Hematopoietic multipotent progenitor cell (in vitro differentiated cells): Measurements from ENCODE around the gene TMEM119. TPM values are rescaled to one million over a fixed set of nuclear protein-coding genes. Genes with fewer than 3 reads are reported as not detected.
"Not testable (repeated sequence)": the region's sequence is repeated elsewhere in the genome, so short reads cannot be mapped to it uniquely, and the experiment has no call there.

ENCODE experiments used
- DNase-seq, 3 donors: peaks; one replicate each; pipeline ENCODE4 v3.0.0-alpha.2; 2011 to 2015; ENCODE audit warnings: low read depth in 2 of 3, low spot score in 2 of 3
- total RNA-seq: library from RNA; depleted of rRNA; stranded (reverse); fragments of >200 nt; gene quantifications from one replicate; pipeline ENCODE4 v1.2.3, GENCODE V29; 2012

The TMEM119 gene
- total RNA-seq, 1 donor: under 0.01 TPM

- DNase-seq: no peak
Measured at GRCh38 chr12:108589028-108589839, 8.7 kb downstream of the TMEM119 start.

DNA sequence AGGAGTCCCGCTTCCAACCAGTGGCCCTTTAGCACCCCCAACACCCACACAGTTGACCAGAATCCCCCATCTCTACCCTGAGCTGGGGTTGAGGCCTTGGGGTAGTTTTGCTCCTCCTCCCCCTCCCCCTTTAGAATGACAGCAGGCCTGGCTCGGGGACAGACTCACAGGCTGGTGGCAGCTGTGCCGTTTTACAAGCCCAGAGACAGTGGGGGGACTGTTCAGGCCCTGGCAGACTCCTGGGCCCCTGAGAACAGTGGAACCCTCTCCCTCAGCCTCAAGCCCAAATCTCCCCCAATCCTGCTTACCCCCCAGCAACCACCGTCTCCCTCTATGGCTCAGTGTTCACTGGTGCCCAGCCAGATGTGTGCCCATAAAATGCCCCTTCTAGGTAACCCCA, 10.1 kb downstream of the TMEM119 start:
- no peak for DNase-seq

DNA sequence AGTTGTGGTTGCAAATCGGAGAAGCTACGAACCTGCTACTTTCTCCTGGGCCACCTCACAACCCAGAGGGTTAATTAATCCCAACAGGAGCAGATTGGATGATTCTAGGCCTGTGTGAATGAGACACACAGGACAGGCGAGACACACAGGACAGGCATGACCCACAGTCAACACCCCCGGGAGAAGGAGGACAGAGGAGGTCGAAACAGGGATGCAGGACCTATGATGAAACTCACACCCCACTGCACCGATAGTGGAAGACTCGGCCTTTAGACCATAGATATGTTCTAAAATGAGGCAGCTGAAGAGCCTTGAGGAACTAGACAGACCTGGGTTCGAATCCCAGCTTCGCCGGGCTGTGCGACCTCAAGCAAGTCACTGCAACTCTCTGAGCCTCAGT, 11.6 kb downstream of the TMEM119 start:
- no peak for DNase-seq

GRCh38 chr12:108585864-108586263, 12.0 kb downstream of the TMEM119 start:
- no peak for DNase-seq

GRCh38 chr12:108584456-108585065, 13.3 kb downstream of the TMEM119 start:
- no peak for DNase-seq

DNA sequence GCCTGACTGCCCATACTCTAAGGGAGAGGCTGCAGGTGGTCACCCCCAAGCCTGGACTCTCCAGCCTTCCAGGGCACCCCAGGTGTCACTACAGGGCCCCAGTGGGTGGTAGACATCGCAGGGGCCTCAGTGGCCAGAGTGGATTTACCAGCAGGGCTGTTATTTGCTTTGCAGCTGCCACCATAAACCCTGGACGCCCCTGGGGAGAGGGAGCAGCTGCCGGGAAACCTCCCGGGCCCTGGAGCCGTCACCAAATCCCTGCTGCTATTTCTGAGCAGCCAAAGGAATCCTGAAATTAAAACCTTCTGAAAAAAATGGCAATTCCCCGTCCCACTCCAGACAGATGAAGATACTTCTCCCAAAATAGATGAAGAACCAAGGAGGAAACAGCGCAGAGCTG, 13.9 kb downstream of the TMEM119 start:
- no peak for DNase-seq

DNA sequence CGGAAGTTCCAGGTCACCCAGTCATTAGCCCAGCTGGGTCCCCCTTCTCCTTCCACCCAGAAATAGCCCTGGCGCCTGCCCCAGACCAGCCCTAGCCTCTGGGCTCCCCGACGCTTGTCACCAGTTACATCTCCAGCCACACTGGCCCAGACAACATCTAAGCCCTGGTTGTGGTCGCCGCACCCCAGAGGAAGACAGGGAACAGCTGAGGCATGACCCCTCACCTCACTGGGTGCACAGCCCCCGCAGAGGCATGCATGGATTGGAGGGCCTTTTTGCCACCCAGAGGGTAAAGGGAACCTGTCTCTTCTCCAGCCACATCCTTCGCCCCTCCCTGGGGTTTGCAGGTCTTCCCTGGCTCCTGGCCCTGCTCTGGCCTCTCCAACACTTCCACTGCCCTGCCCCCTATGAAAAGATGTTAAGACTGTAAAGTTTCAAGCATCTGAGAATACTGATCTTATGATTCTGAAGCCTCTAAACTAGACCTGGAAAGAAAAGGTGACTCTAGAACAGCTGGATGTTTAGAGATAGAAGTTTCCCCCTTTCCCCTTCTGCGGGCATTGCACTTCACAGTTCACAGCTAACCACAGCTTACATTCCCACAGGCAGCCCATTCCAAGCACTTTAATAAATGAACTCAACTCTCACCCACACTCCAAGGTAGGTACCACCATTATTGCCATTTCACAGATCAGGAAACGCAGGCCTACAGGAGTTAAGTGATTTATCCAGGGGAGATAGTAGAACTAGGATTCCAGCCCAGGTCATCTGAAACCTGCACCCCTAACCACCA, 14.7 kb downstream of the TMEM119 start:
- DNase-seq: no peak

GRCh38 chr12:108582509-108582908, 15.4 kb downstream of the TMEM119 start:
- no peak for DNase-seq

DNA sequence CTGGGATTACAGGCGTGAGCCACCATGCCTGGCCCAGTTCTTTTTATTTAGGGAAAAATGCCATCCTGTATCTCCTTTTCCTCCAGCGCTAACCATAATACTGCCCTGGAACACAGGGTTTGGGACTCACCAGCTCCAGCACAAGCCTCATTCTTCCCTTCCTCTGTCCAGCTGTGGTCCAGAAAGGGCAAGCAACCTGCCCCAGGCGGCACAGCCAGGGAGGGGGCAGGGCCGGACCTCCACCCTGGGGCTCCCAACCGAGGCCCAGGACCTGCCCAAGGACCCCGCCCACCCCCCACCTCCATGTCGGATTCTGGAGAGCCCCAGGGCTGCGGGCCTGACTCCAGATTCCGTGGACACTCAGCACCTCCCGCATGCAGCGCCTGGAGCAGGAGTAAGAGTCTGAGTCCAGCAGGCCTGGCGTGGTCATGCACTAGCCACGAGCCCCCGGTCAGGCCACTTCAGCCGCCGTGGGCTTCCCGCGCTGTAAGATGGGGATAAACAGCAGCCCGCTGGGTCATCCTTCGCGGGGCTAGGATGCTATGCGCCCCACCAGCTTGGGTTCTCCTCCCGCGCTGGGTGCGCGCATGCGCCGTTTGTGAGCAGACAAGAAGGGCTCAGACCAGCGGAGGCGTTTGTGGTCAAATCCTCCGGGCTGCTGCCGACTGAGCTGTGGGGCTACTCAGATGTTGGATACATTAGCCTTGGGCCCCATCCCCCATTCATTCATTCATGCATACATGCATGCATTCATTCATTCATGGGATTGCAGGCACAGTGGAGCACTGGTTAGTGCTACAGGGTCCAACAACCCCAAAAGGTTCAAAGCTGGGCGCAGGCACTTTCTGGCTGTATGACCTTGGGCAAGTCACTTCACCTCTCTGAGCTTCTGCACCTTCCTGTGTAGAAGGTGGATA, 16.3 kb downstream of the TMEM119 start:
- DNase-seq: no peak

- DNase-seq: no peak
Measured at GRCh38 chr12:108580531-108580930, 17.4 kb downstream of the TMEM119 start.

- DNase-seq: no peak
Measured at GRCh38 chr12:108578813-108579212, 19.1 kb downstream of the TMEM119 start.

DNA sequence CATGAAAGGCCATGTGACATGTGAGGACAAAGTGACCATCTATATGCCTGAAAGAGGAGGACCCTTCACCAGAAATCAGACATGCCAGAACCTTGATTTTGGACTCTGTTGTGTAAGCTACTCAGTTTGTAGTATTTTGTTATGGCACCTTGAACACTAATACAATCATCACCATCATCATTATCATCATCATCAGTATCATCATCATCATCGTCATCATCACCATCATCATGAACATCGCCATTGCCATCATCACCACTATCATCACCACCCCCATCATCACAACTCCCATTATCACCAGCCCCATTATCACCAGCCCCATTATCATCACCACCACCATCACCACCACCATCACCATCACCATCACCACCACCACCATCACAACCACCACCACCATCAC, 19.6 kb downstream of the TMEM119 start:
- DNase-seq: no peak

- DNase-seq: no peak
Measured at GRCh38 chr12:108577458-108577857, 20.4 kb downstream of the TMEM119 start.

- DNase-seq: no peak
Measured at GRCh38 chr12:108576660-108577234, 21.1 kb downstream of the TMEM119 start.

- no peak for DNase-seq
Measured at GRCh38 chr12:108575199-108575912, 22.5 kb downstream of the TMEM119 start.

DNA sequence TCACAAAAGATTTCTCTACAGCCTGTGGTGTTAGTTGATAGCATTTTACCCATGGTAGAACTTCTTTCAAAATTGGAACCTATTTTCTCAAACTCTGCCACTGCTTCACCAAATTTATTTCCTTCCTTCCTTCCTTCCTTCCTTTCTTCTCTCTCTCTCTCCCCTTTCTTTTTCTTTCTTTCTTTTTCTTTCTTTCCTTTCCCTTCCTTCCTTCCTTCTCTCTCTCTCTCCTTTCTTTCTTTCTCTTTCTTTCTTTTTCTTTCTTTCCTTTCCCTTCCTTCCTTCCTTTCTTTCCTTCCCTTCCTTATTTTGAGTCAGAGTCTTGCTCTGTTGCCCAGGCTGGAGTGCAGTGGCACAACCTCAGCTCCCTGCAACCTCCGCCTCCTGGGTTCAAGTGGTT, 23.6 kb downstream of the TMEM119 start:
- DNase-seq: not testable (repeated sequence)

GRCh38 chr12:108573317-108573716, 24.6 kb downstream of the TMEM119 start:
- DNase-seq: no peak

GRCh38 chr12:108572166-108572790, 25.6 kb downstream of the TMEM119 start:
- DNase-seq: no peak

GRCh38 chr12:108571609-108572165, 26.2 kb downstream of the TMEM119 start:
- DNase-seq: no peak
